Liver (tissue), 9 donors: ENCODE results near the gene CDCA8. TPM values are rescaled to one million over a fixed set of nuclear protein-coding genes. Genes with fewer than 3 reads are reported as not detected.

Experiments used
- DNase-seq: peaks from one replicate; pipeline ENCODE4 v3.0.0-alpha.2; 2017; ENCODE audit warnings: low spot score
- H3K27ac ChIP-seq, 2 donors: one replicate each; pipeline ENCODE4 v1.7.0; 2013; ENCODE audit warnings: inconsistent platforms in 2 of 2, low read length in 2 of 2, control low read depth in 1 of 2, low read depth in 1 of 2, mild to moderate bottlenecking in 1 of 2
- H3K27me3 ChIP-seq, 4 donors: one replicate each; pipeline versions ENCODE4 v1.6.1 to v1.7.0; 2013; ENCODE audit warnings: low read length in 3 of 4, inconsistent platforms in 1 of 4, mild to moderate bottlenecking in 1 of 4, moderate library complexity in 1 of 4; ENCODE audit not compliant: control insufficient read depth in 4 of 4, insufficient read depth in 4 of 4
- H3K36me3 ChIP-seq, 4 donors: one replicate each; pipeline versions ENCODE4 v1.6.1 to v1.7.0; 2013; ENCODE audit warnings: low read length in 3 of 4, mild to moderate bottlenecking in 3 of 4, low read depth in 1 of 4, moderate library complexity in 1 of 4; ENCODE audit not compliant: control insufficient read depth in 4 of 4, insufficient read depth in 3 of 4
- H3K4me1 ChIP-seq, 4 donors: one replicate each; pipeline versions ENCODE4 v1.6.1 to v1.7.0; 2013; ENCODE audit warnings: low read length in 3 of 4, mild to moderate bottlenecking in 3 of 4, moderate library complexity in 1 of 4; ENCODE audit not compliant: control insufficient read depth in 4 of 4, insufficient read depth in 4 of 4
- H3K4me3 ChIP-seq, 3 donors: one replicate each; pipeline versions ENCODE4 v1.6.1 to v1.7.0; 2013; ENCODE audit warnings: low read length in 3 of 3, control low read depth in 1 of 3, low read depth in 1 of 3, mild to moderate bottlenecking in 1 of 3
- H3K9ac ChIP-seq, 2 donors: one replicate each; pipeline ENCODE4 v1.7.0; 2013; ENCODE audit warnings: low read length in 2 of 2, mild to moderate bottlenecking in 2 of 2, moderate library complexity in 2 of 2, control low read depth in 1 of 2, low read depth in 1 of 2
- H3K9me3 ChIP-seq, 4 donors: one replicate each; pipeline versions ENCODE4 v1.6.1 to v1.7.0; 2013; ENCODE audit warnings: low read length in 3 of 4; ENCODE audit not compliant: control insufficient read depth in 4 of 4
- EGR1 ChIP-seq, 2 donors: IDR thresholded peaks; 2 replicates each; pipeline ENCODE4 v1.6.1; 2016 to 2018; ENCODE audit warnings: antibody characterized with exemption in 2 of 2, low read depth in 2 of 2
- FOXA1 ChIP-seq: IDR thresholded peaks from 2 replicates; pipeline ENCODE4 v1.6.1; 2016; ENCODE audit warnings: antibody characterized with exemption
- FOXA2 ChIP-seq: IDR thresholded peaks from 2 replicates; pipeline ENCODE4 v1.6.1; 2016; ENCODE audit warnings: antibody characterized with exemption
- GABPA ChIP-seq, 2 donors: IDR thresholded peaks in 1 of 2; conservative IDR thresholded peaks in 1 of 2; 2 replicates each; pipeline ENCODE4 v1.6.1; 2016; ENCODE audit warnings: antibody characterized with exemption in 2 of 2, mild to moderate bottlenecking in 1 of 2, moderate library complexity in 1 of 2
- HNF4A ChIP-seq, 2 donors: conservative IDR thresholded peaks; 2 replicates each; pipeline ENCODE4 v1.6.1; 2016; ENCODE audit warnings: antibody characterized with exemption in 2 of 2, mild to moderate bottlenecking in 2 of 2
- HNF4G ChIP-seq: IDR thresholded peaks from 2 replicates; pipeline ENCODE4 v1.6.1; 2016; ENCODE audit warnings: antibody characterized with exemption
- JUND ChIP-seq, 2 donors: IDR thresholded peaks; 2 replicates each; pipeline ENCODE4 v1.6.1; 2016; ENCODE audit warnings: antibody characterized with exemption in 2 of 2
- NR2F2 ChIP-seq: IDR thresholded peaks from 2 replicates; pipeline ENCODE4 v1.6.1; 2016; ENCODE audit warnings: antibody characterized with exemption
- RAD21 ChIP-seq, 2 donors: IDR thresholded peaks; 2 replicates each; pipeline ENCODE4 v1.6.1; 2016; ENCODE audit warnings: antibody characterized with exemption in 2 of 2, mild to moderate bottlenecking in 2 of 2
- RXRA ChIP-seq, 2 donors: IDR thresholded peaks; 2 replicates each; pipeline ENCODE4 v1.6.1; 2017 to 2018; ENCODE audit warnings: antibody characterized with exemption in 2 of 2, mild to moderate bottlenecking in 1 of 2
- SP1 ChIP-seq: IDR thresholded peaks from 2 replicates; pipeline ENCODE4 v1.6.1; 2018; ENCODE audit warnings: antibody characterized with exemption, mild to moderate bottlenecking
- TAF1 ChIP-seq: conservative IDR thresholded peaks from 2 replicates; pipeline ENCODE4 v1.6.1; 2016; ENCODE audit warnings: antibody characterized with exemption, mild to moderate bottlenecking
- YY1 ChIP-seq: IDR thresholded peaks from 2 replicates; pipeline ENCODE4 v1.6.1; 2016; ENCODE audit warnings: antibody characterized with exemption, mild to moderate bottlenecking
- WGBS: extraction: QIAGEN DNeasy Blood & Tissue Kit; methylation state at CpG from one replicate; pipeline ENCODE4 v1.1.7; 2013; 5-methylcytosine and 5-hydroxymethylcytosine counted together
- polyA plus RNA-seq, 2 donors: library from polyadenylated mRNA; stranded (reverse) in 1 of 2; unstranded in 1 of 2; fragments of 200-250 nt in 1 of 2; fragments of >200 nt in 1 of 2; fragmentation: Nextera tagmentation in 1 of 2; extraction: Ambion mirVana in 1 of 2; gene quantifications; one replicate each; pipeline versions ENCODE4 v1.2.1 to v1.2.3, GENCODE V29; 2013 to 2015
- total RNA-seq, 2 donors: library from RNA; depleted of rRNA; stranded (reverse); fragments of >200 nt; gene quantifications; one replicate each; pipeline ENCODE4 v1.2.3, GENCODE V29; 2014
- TF ChIP-seq, protein P1 (sequence below): fragments of 150-350 bp; IDR thresholded peaks from 2 replicates; pipeline ENCODE4 v1.5.1; 2017; ENCODE audit warnings: improper control_type of control experiment, low read depth, low read length; ENCODE audit not compliant: missing input control
- TF ChIP-seq, protein P2 (sequence below): IDR thresholded peaks from 2 replicates; pipeline ENCODE4 v1.6.1; 2016; ENCODE audit warnings: antibody characterized with exemption
- TF ChIP-seq, protein P3 (sequence below): IDR thresholded peaks from 2 replicates; pipeline ENCODE4 v1.6.1; 2016; ENCODE audit warnings: antibody characterized with exemption, mild to moderate bottlenecking
- TF ChIP-seq, protein P4 (sequence below): IDR thresholded peaks from 2 replicates; pipeline ENCODE4 v1.6.1; 2016; ENCODE audit warnings: antibody characterized with exemption
- TF ChIP-seq, protein P5 (sequence below): IDR thresholded peaks from 2 replicates; pipeline ENCODE4 v1.6.1; 2016; ENCODE audit warnings: antibody characterized with exemption
- donor health status: healthy.
- donor health status: healthy.
- donor health status: healthy.
- donor health status: healthy.
- donor health status: healthy.

The CDCA8 gene
- total and polyA plus RNA-seq, 4 donors: 0.25 to 16.5 (median 1.4) TPM

DNA sequence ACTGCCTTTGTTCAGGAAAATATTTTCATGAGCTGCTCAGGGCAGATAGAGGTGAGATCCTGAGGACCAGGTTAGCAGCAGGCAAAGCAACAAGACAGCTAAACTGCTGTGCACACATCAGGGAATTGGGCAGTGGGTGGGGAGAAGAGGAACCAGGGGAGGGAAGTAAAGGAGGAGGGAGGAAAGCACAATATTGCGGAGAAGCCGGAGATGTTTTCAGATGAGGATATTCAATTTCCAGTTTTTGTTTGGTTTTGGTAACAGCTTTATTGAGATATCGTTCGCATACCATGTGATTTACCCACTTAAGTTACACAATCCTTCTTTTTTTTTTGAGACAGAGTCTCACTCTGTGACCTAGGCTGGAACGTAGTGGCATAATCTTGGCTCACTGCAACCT lies 38.1 kb downstream of the CDCA8 start:
- Histone ChIP-seq H3K9ac (no peak overlapping the region), H3K4me3 (no peak overlapping the region), H3K36me3 (no peaks in the 10 kb centered on the region), H3K27ac (no peak overlapping the region), H3K4me1 (no peaks in the 10 kb centered on the region), H3K27me3 (no peaks in the 10 kb centered on the region), H3K9me3 (no peaks in the 10 kb centered on the region)
- no peak for TF ChIP-seq FOXA1
- no peak for TF ChIP-seq YY1
- TF ChIP-seq, protein P1, sequence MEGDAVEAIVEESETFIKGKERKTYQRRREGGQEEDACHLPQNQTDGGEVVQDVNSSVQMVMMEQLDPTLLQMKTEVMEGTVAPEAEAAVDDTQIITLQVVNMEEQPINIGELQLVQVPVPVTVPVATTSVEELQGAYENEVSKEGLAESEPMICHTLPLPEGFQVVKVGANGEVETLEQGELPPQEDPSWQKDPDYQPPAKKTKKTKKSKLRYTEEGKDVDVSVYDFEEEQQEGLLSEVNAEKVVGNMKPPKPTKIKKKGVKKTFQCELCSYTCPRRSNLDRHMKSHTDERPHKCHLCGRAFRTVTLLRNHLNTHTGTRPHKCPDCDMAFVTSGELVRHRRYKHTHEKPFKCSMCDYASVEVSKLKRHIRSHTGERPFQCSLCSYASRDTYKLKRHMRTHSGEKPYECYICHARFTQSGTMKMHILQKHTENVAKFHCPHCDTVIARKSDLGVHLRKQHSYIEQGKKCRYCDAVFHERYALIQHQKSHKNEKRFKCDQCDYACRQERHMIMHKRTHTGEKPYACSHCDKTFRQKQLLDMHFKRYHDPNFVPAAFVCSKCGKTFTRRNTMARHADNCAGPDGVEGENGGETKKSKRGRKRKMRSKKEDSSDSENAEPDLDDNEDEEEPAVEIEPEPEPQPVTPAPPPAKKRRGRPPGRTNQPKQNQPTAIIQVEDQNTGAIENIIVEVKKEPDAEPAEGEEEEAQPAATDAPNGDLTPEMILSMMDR: no peak
- TF ChIP-seq HNF4A (conservative IDR thresholded peaks at IDR 0.05): no peak
- TF ChIP-seq HNF4G: no peak
- TF ChIP-seq JUND (IDR thresholded peaks at IDR 0.05): no peak
- WGBS: 77% methylated on average over 5 of the region's 5 CpGs
- DNase-seq: no peak

- TF ChIP-seq HNF4G (no peak), RXRA (IDR thresholded peaks at IDR 0.05) (no peak), FOXA1 (no peak), JUND (IDR thresholded peaks at IDR 0.05) (no peak), SP1 (no peak), EGR1 (IDR thresholded peaks at IDR 0.05; ENCODE audit: low read depth in 2 of 2) (no peak), FOXA2 (no peak), GABPA (IDR thresholded peaks at IDR 0.05 in 1 of 2, conservative IDR thresholded peaks at IDR 0.05 in 1 of 2) (no peak), NR2F2 (no peak), RAD21 (IDR thresholded peaks at IDR 0.05) (no peak), TAF1 (no peak), YY1 (no peak), HNF4A (conservative IDR thresholded peaks at IDR 0.05) (no peak)
- TF ChIP-seq, protein P1: no peak
- TF ChIP-seq, protein P2, sequence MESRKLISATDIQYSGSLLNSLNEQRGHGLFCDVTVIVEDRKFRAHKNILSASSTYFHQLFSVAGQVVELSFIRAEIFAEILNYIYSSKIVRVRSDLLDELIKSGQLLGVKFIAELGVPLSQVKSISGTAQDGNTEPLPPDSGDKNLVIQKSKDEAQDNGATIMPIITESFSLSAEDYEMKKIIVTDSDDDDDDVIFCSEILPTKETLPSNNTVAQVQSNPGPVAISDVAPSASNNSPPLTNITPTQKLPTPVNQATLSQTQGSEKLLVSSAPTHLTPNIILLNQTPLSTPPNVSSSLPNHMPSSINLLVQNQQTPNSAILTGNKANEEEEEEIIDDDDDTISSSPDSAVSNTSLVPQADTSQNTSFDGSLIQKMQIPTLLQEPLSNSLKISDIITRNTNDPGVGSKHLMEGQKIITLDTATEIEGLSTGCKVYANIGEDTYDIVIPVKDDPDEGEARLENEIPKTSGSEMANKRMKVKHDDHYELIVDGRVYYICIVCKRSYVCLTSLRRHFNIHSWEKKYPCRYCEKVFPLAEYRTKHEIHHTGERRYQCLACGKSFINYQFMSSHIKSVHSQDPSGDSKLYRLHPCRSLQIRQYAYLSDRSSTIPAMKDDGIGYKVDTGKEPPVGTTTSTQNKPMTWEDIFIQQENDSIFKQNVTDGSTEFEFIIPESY: no peak
- TF ChIP-seq, protein P3, sequence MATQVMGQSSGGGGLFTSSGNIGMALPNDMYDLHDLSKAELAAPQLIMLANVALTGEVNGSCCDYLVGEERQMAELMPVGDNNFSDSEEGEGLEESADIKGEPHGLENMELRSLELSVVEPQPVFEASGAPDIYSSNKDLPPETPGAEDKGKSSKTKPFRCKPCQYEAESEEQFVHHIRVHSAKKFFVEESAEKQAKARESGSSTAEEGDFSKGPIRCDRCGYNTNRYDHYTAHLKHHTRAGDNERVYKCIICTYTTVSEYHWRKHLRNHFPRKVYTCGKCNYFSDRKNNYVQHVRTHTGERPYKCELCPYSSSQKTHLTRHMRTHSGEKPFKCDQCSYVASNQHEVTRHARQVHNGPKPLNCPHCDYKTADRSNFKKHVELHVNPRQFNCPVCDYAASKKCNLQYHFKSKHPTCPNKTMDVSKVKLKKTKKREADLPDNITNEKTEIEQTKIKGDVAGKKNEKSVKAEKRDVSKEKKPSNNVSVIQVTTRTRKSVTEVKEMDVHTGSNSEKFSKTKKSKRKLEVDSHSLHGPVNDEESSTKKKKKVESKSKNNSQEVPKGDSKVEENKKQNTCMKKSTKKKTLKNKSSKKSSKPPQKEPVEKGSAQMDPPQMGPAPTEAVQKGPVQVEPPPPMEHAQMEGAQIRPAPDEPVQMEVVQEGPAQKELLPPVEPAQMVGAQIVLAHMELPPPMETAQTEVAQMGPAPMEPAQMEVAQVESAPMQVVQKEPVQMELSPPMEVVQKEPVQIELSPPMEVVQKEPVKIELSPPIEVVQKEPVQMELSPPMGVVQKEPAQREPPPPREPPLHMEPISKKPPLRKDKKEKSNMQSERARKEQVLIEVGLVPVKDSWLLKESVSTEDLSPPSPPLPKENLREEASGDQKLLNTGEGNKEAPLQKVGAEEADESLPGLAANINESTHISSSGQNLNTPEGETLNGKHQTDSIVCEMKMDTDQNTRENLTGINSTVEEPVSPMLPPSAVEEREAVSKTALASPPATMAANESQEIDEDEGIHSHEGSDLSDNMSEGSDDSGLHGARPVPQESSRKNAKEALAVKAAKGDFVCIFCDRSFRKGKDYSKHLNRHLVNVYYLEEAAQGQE: no peak
- TF ChIP-seq, protein P4, sequence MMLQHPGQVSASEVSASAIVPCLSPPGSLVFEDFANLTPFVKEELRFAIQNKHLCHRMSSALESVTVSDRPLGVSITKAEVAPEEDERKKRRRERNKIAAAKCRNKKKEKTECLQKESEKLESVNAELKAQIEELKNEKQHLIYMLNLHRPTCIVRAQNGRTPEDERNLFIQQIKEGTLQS: no peak
- TF ChIP-seq, protein P5, sequence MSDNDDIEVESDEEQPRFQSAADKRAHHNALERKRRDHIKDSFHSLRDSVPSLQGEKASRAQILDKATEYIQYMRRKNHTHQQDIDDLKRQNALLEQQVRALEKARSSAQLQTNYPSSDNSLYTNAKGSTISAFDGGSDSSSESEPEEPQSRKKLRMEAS: no peak
- WGBS: 90% methylated on average over 15 of the region's 15 CpGs
- H3K27me3 ChIP-seq: no peaks in the 10 kb centered on the region
- H3K27ac ChIP-seq: no peak overlapping the region
- DNase-seq: no peak
- H3K9ac ChIP-seq: no peak overlapping the region
- H3K4me1 ChIP-seq: no peaks in the 10 kb centered on the region
- H3K9me3 ChIP-seq: no peaks in the 10 kb centered on the region
- no peak overlapping the region for H3K4me3 ChIP-seq
- no peaks in the 10 kb centered on the region for H3K36me3 ChIP-seq
These were observed 39.1 kb downstream of the CDCA8 start for GRCh38 chr1:37731312-37732019.
